ENCODE measurements around the gene APOBEC4. TPM values are rescaled to one million over a fixed set of nuclear protein-coding genes. Genes with fewer than 3 reads are reported as not detected.
A peak's percentile ranks its signal among the peaks of the same experiment; 100 is the strongest.

Gene APOBEC4
- total and polyA plus RNA-seq, 10 of the 15 experiments (the other 5 are each of a cell fraction or from before 2014, with no cell fraction given), result 0.04 to 0.25 (median 0.06) TPM; not detected in 5

GRCh38 chr1:183689762-183690204, 36.7 kb upstream of the APOBEC4 start:
- POLR2A ChIA-PET, result interaction anchor here (1.1 kb wide), 1 partner anchor 208 kb away, joined by 6 read pairs; no protein-coding TSS in a partner anchor
- DNase-seq (ENCODE audit: low read depth, low spot score) (peak; percentile 54), ATAC-seq (peak; percentile 92), FAIRE-seq (peak; percentile 18)
- in situ Hi-C loops (cut with MboI) (no loop called here), intact Hi-C loops (cut with micrococcal nuclease; ENCODE audit: unreplicated experiment) (loop anchor here (1.0 to 10.0 kb wide), 5 partner anchors 118 to 407 kb away; partner anchors contain the start of genes RGL1 and SMG7)
- BruUV-seq (replicated peaks), result no TSS peak
- Histone ChIP-seq H3K36me3 (ENCODE audit: control insufficient read depth in 2 of 2, insufficient read depth in 2 of 2, low read length in 1 of 2) (no peaks in the 10 kb centered on the region), H3K79me2 (ENCODE audit: control insufficient read depth, insufficient read depth, low read length) (no peaks in the 10 kb centered on the region), H3K27me3 (replicated peaks in 1 of 2; ENCODE audit: control insufficient read depth in 2 of 2, insufficient read depth in 2 of 2, low read length in 1 of 2) (no peaks in the 10 kb centered on the region), H3K4me2 (ENCODE audit: control insufficient read depth, insufficient read depth) (no peak overlapping the region), H2AFZ (ENCODE audit: control insufficient read depth, low read depth, low read length) (no peak overlapping the region), H4K20me1 (ENCODE audit: control insufficient read depth, insufficient read depth) (no peaks in the 10 kb centered on the region), H3K9me3 (replicated peaks; ENCODE audit: control insufficient read depth, insufficient read depth, low read length) (no peaks in the 10 kb centered on the region), H3K4me3 (no peak overlapping the region), H3K9ac (ENCODE audit: control insufficient read depth, insufficient read depth, low read length) (no peak overlapping the region), H3K27ac (ENCODE audit: control insufficient read depth, insufficient read depth) (no peak overlapping the region), H3K4me1 (ENCODE audit: control insufficient read depth, insufficient read depth, low read length) (peaks cover 11% of the 10 kb centered on the region; the same call in 1 of the 2 replicates)
- RAD21 ChIA-PET (ENCODE audit: unreplicated experiment), result interaction anchor here (1.3 to 1.9 kb wide), 4 partner anchors 34 to 226 kb away, joined by 4 to 15 read pairs (median 5); partner anchors contain the start of gene APOBEC4
- SMC1A ChIA-PET (ENCODE audit: uncharacterized antibody, unreplicated experiment), result interaction anchor here (0.6 to 2.7 kb wide), 8 partner anchors 34 to 225 kb away, joined by 3 to 15 read pairs (median 4); partner anchors contain the start of gene APOBEC4
- CTCF ChIA-PET, result interaction anchor here (0.8 to 2.8 kb wide), 5 partner anchors 34 to 226 kb away, joined by 3 to 12 read pairs (median 5); partner anchors contain the start of gene APOBEC4
- TF ChIP-seq RUNX3 (IDR thresholded peaks at IDR 0.05; ENCODE audit: low read length) (peak; percentile 81), EED (IDR thresholded peaks at IDR 0.05; ENCODE audit: low read depth) (0 out of 2 replicates have a peak, but pooled peaks have one; percentile 73), BCLAF1 (IDR thresholded peaks at IDR 0.05) (no peak), NBN (IDR thresholded peaks at IDR 0.05) (peak; percentile 63; the same call in 1 of the 2 replicates), HDGF (IDR thresholded peaks at IDR 0.05) (0 out of 2 replicates have a peak, but pooled peaks have one; percentile 29), MTA3 (IDR thresholded peaks at IDR 0.05; ENCODE audit: borderline replicate concordance, low read length) (0 out of 2 replicates have a peak, but pooled peaks have one; percentile 45), EZH2 (IDR thresholded peaks at IDR 0.05; ENCODE audit: borderline replicate concordance, control insufficient read depth, low read depth, low read length) (no peak), MXI1 (IDR thresholded peaks at IDR 0.05; ENCODE audit: low read depth, low read length) (peak; percentile 64; the same call in 1 of the 2 replicates), ETV6 (conservative IDR thresholded peaks at IDR 0.05 in 1 of 2, IDR thresholded peaks at IDR 0.05 in 1 of 2; ENCODE audit: borderline replicate concordance in 1 of 2, low read depth in 1 of 2) (peak in 1 of 2 experiments; percentile 84; a peak in 1 of 4 replicates), SUPT20H (IDR thresholded peaks at IDR 0.05; ENCODE audit: borderline replicate concordance, control insufficient read depth, low read depth, low read length) (no peak), STAT3 (IDR thresholded peaks at IDR 0.05; ENCODE audit: low read depth, low read length) (no peak), CUX1 (IDR thresholded peaks at IDR 0.05; ENCODE audit: insufficient replicate concordance, low read depth, low read length) (no peak), EP300 (IDR thresholded peaks at IDR 0.05; ENCODE audit: borderline replicate concordance in 1 of 2, control insufficient read depth in 1 of 2, low read depth in 2 of 2, low read length in 2 of 2) (peak in 1 of 2 experiments; percentile 23; a peak in 1 of 4 replicates), ATF7 (IDR thresholded peaks at IDR 0.05; ENCODE audit: low read depth) (peak; percentile 50)
